Measurements from ENCODE around the gene TBC1D22A.

DNA sequence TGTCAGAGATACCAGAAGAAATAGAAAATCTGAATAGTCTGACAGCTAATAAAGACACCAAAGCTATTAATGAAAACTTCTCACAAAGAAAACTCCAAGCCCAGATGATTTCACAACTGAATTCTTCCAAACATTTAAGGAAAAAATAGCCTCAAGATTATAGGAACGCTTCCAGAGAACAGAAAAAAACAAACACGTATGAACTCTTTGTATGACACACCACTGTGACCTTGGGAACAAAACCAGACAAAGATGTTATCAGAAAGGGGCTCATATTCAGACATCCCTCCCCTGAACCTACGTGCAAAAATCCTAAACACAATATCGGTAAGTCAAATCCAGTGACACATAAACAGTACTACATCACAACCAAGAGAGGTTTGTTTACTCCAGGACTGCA, 47.9 kb upstream of the TBC1D22A start:
- no peak for TF ChIP-seq CTCF (IDR thresholded peaks at IDR 0.05)
- TF ChIP-seq POLR2A (IDR thresholded peaks at IDR 0.05), result no peak
